ENCODE measurements around the gene GHR.

Gene GHR

DNA sequence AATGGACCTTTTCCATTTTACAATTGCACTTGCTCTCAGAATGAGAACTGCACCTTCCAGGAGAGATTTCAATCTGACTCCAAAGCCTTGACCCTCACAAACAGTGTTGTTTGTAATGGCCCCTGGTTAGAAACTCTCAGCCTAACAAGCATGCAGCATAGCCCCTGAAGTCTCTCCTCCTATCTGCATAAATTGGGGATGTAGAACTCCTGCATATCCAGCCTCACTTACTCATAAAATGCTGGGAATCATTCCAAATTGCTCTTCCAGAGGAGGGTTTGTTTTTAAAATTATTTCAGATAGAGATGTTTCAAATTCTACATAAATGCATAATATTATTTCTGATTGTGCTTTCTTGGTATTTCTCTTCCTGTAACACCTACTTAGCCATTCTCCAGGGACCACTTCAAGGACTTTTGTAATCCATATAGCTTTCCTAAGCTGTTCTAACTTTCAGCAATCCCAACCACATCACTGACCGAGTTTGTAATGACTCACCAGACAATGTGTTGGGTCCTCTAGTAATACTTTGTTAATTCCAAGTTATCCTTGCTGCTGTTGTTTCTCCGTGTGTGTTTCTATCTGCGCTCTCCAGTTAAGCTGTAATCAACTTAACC lies 189.6 kb downstream of the GHR start:
- no peak for DNase-seq

DNA sequence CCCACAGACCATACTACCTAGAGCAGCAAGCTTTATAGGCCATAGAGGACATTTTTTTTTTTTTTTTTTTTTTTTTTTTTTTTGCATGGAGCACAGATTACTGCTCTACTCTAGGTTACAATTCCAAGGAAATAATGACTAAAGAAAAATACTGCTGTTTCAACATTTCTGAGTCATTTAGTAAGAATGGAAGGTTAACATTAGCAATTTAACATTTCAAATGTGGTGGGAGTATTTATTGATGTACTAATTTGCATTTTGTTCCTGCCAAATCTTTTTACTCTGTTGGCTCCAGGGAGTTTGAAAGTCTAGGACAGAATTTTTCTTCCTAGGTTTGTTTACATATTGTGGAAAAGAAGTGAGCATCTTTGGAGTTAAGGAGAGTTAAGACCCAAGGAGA lies 191.3 kb downstream of the GHR start:
- no peak for DNase-seq

DNA sequence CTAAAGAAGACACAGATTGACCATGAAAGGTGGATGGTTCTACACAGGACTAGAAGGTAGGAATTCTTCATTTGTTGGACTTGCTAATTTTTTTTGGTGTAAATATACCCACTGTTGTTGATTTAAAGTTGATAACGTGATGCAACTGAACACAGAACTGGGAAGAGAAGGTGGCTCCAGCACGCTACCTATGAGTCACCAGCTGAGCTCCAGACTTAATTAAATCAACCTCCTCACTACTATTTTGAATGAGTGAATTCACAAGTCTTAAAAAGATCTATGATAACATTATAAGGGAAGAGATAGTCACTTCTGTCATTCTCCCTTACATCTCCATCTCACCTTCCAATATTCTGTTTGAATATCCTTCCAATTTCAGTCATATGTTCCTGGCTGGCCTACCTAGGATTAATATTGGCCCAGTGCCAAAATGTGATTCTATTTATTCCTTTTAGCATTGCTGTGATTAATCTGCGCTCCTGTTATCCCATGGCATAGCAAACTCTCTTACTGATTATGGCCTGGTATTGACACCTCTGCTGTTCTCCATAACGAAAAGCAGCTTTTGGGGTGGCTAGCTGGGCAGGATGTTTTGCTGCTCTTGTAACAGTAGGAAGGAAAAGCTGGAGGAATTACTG lies 197.5 kb downstream of the GHR start:
- DNase-seq, result no peak

DNA sequence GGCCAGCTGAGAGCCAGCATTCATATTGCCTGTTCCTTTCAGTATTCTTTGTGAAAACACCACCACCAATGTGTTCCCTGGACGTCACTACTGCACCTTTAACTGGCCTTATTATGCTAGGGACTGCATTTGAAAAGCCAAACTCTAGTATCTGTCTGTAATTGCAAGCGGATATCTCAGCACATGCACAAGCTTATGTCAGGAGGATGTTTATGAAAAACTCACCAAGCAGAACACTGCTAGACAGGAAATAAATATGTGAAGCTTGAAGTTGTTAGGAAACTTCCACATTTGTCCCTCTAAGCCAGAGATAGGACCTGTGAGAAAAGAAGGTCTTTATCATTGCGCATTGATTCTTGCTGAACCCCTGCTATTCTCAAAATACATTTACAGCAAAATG lies 198.0 kb downstream of the GHR start:
- DNase-seq, result no peak

DNA sequence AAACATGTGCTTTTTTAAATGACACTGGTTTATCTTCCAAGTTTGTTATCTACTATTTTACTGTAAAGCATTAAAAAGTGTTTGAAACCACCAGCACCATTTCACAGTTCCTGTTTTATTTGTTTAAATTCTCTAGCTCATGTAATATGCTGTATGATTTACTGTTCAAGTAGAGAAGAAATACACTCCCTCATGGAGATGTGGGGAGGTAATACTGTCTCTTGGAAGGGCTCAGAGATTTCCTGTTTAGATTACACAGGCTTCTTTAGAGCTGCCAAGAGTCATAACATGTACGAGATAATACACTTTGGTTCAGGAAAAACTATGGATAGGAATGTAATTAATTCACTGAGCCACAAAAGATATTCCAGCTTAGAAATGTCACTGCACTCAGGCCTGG lies 198.4 kb downstream of the GHR start:
- no peak for DNase-seq

DNA sequence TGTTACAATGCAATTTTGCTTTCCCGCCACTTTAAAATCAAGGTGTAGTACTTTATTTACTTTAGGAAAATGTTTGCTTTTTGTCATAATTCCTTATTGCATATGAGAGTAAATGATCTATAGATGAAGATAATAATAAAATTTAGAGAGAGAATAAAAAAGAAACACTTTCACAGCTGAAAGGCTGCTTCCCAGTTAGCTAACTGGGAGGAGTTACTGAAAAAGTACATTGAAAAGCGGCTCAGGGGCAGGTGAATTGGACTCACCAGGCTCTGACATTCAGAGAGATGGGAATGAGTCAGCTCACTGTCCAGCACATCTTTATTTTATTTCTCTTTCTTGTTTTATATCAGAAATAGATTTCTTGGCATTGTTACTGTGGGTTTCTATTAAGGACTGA lies 201.7 kb downstream of the GHR start:
- no peak for DNase-seq

DNA sequence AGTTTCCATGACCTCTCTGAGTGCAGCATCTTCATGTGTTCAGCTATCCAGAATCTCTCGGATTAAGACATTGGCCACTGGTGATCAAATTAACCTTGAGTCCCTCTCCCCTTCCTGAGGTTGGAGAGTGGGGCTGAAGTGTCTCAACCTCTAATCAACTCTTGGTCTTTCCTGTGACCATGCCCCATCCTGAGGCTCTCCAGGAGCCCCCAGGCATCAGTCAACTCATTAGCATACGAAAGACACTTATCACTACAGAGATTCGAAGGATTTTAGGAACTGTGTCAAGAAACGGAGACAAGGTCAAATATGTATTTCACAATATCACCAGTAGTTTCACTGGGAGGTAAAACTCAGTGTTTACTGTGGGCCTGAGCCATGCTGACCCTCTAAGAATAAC lies 203.2 kb downstream of the GHR start:
- DNase-seq, result no peak

DNA sequence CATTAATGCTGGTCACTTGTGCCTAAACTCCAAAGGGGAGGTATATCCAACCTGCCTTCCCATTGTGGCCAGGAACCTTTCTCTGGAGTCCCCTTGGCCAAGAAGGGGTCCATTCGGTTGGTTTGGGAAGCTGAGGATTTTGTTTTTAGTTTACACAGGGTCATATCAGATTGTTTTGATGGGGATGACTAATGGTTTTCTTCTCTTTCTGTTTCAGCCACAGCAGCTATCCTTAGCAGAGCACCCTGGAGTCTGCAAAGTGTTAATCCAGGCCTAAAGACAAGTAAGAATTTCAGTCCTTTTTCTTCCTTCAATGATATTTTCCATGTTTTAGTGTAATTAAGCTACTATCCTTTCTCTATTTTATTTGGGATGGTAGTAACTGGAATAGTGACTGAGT lies 205.6 kb downstream of the GHR start:
- no peak for DNase-seq

DNA sequence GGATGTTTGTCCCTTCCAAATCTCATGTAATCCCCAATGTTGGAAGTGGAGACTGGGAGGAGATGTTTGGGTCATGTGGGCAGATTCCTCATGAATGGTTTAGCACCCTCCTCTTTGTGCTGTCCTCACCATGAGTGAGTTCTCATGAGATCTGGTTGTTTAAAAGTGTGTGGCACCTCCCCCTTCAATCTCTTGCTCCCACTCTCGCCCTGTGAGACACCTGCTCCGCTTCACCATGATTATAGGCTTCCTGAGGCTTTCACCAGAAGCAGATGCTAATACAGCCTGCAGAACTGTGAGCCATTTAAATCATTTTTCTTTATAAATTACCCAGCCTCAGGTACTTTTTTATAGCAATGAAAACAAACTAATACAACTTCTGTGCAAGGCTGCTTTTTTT lies 206.0 kb downstream of the GHR start:
- DNase-seq, result no peak

DNA sequence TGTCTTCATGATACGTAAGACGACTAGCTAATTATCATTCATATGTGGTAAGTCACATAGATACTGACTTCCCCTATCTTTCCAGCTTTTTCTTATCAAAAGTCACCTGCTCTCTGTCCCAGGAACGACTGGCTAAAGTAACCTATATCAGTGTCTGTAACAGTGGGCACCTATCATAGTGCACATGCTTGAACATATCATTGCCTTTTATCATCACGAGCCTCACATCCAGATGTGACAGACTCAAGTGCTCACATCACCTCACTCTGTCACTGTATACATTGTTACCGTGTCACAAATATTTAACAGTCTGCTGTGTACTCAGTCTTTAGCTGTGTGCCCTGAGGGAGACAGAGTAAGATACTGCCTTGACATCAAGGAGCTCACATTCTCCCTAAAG lies 208.0 kb downstream of the GHR start:
- no peak for DNase-seq

DNA sequence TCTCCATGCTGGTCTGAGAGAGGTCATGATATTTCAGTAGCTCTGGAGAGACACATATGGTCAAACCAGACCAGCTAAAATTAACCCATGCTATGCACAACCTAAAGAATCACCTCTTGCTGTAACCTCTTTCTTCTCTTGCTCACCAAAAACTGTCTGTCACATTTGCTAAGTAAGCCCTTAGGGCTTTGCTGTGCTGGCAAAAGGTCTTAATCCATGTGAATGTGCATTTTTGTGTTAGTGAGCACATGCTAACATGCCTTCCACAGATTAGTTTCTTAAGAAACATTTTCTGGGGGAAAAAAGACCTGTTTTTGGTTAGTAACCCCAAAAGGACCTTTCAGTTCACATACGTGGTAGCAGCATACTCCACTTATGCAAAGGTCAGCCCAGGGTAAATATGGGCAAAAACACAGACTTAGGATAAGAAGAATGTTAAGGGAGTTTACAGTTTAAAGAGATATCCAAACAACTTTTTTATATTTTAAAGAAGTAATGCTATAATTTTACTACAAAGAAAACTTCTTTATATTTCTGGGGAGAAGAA lies 209.2 kb downstream of the GHR start:
- DNase-seq, result no peak

DNA sequence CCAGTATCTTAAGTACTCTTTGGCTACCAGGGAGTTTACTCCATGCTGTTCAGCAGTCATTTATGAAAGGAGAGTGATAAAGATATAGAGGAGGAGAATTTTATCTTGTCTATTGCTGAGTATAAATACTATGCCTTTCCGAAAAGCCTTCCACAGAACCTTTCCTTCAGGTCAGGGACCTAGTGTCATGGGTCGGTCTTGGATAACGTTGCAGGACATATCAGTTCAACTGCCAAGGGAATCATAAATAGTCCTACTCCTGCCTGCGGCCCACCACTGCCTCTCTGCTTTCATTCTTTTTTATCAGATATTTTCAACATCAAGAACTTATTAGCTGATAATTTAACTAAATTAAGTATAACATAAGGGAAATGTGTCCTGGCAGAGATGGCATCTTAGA lies 211.3 kb downstream of the GHR start:
- DNase-seq, result no peak

DNA sequence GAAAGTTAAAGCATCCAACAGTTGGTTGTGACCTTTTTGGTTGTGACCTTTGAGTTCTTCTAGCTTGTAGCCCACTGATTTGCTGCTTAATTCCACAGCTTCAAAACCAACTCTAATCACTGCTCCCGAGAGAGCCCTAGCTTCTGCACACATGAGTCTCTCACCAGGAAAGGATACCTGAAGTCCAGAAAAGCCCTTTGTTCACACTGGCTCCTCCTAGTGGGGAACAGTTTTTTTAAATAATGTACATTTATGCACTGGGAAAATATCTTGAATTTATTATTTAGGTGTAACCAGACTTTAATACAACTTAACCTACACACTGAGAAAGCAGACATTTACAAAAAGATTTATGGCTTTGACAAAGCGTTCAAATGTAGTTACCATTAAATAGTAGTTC lies 213.2 kb downstream of the GHR start:
- no peak for DNase-seq

DNA sequence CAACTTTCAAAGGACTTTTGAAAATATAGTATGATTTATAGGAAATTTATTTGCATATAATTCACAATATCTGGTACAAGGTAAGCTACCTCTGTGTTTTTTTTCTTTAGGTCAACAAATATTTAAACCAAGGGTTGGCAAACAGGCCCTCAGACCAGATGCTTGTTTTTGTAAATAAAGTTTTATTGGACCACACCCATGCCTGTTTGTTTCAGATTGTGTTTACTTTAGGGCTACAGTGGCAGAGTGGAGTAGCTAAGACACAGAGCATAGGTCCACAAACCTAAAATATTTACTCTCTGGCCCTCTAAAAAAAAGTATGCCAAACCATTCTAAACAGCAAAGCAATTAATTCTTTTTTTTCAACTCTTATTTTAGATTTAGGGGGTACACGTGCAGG lies 213.7 kb downstream of the GHR start:
- DNase-seq, result no peak

DNA sequence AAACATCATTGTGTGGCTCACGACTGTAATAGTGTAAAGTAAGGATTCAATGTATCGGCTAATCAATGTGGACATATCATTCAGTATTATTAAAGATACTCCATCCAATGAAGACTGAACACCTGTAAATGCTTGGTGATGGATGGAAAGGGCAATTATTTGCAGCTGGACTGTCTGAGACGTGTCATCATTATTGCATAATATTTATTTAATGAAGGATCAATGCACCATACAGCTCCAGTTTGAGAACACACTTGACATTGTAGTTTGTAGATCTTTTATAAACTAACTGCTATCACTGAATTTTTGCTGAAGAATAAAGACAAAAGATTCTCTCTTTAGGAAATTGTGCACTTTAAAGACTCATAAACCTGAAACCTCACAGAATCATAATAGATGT lies 215.7 kb downstream of the GHR start:
- DNase-seq, result no peak

DNA sequence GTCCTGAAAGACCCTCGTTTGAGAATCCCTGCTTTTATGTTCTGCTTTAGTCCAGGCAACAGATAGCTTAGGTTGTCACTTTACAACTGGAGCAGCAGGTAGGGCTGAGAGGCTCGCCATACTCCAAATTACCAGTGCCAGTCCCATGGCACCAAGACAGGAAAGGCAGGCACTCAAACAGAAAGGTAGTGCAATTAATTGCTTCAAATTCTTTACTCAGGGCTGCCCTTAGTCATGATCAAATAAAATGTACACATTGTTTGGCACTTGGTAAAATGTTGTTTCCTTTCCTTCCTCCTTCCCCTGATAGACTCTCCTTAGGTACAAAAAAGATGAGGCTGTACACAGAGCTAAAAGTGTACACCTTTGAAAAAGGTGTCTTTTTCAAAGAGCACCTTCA lies 217.6 kb downstream of the GHR start:
- no peak for DNase-seq

DNA sequence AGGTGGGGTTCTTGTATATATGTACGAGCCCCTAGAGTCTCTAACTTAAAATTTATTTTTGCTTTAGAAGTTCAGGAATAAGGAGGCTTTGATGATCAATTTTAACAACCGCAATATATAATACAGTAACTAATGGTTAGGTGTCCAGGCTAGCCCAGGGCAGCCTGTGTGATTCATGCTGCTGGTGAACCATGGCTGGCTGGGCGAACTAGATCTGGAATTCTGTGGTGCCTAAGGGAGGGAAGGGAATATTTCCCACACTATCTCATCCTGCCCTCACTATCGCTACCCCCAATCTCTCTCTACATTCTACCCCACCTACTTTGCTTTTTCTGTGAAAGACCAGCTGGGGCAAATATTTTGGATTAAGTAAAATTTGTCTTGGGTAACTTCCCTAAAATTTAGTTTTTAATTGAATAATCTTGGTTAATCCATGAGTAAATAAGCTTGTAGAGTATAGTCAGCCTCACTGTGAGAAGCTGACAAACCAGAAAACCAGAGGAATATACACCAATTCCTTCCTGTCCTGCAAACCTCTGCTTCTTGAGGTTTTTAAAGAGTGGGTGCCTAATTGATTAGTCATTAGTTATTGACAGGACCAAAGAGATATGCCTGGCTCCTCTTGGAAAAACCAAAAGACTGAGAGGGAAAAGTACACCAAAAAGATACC lies 218.2 kb downstream of the GHR start:
- no peak for DNase-seq

DNA sequence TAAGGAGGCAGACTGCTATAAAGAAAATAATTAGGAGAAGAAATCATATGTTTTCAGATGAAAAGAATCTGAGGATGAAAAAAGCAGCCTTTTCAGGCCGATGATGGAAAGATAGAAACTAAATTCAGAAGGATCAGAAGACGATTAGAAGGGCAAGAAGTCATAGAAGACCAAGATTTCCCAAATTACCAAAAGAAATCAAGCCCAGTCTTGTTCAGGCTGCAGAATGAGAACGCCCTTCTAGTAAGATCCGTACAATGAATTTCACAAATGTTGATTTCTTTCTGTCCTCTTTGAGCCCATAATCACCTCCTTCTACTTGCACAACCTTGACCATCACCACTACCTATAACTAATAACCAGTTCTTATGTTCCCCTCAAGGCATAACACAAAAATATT lies 218.8 kb downstream of the GHR start:
- no peak for DNase-seq

DNA sequence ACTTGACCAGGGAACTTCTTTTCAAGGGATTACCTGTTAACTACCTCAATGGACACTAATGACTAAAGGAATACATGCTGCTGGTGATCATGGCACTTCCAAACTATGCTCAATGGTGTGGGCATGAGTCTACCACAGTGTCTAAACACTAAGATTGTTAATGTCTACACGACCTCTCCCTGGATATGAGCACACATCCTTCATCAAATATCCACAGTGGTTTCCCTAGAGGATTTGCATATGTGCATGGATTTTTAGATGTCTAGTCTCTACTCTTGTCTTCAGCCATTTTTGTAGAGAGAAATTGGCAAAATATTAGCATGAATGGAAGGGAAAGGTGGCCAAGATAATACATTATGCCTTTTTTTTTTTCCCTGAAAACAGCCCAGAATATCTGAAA lies 220.1 kb downstream of the GHR start:
- DNase-seq, result no peak

DNA sequence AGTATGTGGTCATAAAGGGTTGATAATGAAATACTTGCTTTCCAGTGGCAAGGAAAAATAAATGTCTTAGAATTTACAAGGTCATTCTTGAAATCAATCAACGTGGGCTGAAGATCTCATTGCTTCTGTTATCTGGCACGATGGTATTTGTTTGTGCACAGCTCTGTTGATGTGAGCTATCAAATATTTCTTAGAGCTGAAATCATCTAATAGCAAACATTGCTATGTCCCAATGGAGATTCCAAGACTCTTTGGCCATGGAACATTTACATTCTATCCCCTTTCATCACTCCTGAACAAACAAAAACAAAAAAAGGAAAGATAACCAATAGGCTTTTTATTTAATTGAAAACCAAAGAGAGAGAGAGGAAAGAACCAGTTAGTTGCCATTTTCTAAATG lies 221.9 kb downstream of the GHR start:
- no peak for DNase-seq

DNA sequence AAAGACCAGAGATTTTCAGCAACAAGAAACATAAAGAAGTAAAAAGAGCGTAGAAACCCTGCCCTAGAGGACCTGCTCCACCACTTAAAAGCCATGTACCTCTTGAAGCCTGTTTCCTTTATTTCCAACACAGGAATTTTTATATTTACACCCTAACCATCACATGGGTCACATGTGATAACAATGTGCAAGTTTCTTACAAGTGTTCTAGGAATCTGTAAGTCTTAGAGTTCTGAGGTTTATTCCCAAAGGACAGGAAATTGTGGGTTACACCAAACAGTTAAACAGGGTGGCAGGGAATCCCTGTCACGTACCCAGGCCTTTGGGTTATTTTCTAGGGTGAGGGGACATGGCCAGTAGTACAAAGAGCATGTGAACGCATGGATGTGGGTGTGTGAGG lies 224.8 kb downstream of the GHR start:
- no peak for DNase-seq

DNA sequence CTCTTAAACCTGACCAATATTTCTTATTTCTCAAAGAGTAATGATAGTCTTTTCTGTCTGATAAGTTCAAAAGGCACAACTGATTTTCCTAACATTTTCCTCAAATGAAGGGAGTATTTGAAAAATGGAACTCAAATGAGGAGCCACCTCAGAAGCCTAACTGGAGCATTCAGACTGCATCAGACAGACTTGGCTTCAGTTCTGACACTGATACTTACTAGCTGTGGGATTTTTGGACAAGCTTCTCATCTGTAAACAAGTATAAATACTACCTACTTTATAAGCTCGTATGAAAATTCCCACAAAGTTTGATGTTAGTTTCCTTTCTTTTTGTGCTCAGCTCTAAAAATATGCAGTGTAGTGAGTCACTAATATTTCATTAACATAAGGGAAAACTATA lies 225.7 kb downstream of the GHR start:
- DNase-seq, result no peak

DNA sequence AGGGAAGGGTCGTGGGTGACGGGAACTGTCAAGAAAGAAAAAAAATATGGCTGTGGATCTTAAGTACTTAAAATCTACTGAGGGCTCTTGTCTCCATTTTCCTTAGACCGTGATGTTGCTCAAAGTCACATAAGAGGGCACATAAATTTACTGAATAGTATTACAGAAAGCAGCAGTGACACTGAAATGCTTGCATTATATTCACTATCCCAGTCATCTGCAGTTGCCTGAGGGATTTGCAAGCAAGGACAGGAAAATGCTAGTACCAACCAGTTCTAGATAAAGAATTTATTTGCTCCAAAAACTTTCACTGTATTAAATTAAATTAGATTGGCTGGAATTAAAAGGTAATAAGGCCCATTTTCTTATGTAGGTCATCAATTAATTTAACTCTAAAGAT lies 226.8 kb downstream of the GHR start:
- no peak for DNase-seq

DNA sequence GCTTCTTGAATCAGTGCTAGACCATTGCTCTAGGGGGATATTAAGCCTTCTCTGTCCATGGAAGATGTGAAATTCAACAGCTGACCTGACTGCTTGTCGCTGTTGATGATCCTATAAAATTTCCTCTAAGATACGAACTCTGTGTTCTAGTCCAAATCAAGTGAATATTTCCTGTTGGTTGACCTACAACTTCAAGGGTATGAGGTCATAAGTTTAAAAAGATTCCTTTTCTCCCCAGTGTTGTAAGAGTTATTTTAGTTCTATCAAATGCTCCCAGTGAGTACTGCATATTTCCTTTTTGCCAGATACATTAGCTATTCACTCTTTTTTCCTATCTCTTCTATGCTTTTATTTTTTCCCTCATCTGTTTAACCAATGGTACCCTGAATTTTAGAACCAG lies 230.5 kb downstream of the GHR start:
- no peak for DNase-seq

DNA sequence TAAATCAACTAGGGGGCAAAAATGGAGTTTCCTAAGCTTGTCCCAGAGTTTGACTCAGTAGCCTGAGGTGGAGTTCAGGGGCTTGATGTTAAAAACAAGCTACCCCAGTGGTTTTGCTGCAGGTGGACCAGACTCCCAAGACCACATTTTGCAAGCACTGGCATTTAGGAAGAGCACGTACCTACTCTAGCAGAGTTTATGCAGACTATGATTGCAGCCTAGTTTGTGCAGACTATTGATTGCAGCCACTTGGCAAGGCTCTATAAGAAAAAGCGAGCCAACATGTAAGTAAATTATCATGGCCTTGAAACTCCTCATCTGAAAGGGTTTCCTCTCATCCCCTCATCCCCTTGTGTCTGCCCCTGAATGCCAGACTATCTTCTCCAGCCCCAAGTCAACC lies 231.4 kb downstream of the GHR start:
- DNase-seq, result no peak
